Measurements from ENCODE around the gene SPACA4. TPM values are rescaled to one million over a fixed set of nuclear protein-coding genes. Genes with fewer than 3 reads are reported as not detected.

The SPACA4 gene
- polyA plus RNA-seq, 1 donor = 4.2 TPM

DNA sequence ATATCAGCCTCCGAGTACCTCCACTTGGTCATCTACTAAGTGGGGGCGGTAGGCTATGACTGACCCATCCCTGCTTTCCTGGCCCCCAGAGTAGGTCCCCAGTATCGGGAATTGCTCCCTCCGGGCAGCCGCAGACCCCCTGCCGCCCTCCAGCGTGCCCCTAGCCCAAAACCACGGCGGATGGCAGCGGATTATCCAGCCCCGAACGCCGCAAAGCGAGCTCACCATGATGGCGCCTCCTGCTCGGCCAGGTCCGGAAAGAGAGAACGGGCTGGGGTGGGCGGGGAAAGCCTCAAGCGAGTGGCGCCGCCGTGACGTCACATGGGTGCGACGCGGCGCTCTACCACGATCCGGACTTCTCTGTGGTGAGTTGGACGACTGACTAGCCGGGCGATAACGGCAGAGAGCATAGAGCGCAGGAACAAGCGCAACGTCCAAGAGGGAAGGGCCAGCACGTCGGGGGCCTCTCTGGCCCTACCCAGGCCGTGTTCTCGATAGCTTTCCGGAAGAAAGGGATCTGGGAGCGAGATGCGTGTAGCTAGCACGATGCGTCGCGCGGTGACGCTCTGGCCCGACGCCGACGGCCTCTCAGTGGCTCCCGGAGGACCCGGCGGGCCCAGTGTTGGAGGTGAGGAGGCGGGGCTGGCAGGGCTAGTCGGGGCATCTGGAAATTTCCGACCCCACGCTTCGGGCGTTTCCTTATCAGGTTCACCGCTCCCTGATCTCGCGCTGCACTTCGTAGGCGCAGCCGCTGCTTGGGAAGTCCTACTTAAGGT lies 12.6 kb downstream of the SPACA4 start, which contains the start of the genes RPL18 and SPHK2:
Gene RPL18, minus strand, starts transcription at position 263 of the 776 bp plus-strand sequence. Its CDS starts 35 bp downstream, at position 228.
Gene SPHK2, plus strand, starts transcription at position 591 of the 776 bp plus-strand sequence. CDS start 1,009 bp downstream, outside the sequence.
- peak within 1 kb of the TSS; percentile 95 for H3K4me3 ChIP-seq (ENCODE audit: low read length)
- WGBS (ENCODE audit: insufficient coverage, low lambda C conversion rate) = no CpG with 5 or more reads among the region's 69 CpGs
- H3K27ac ChIP-seq (ENCODE audit: low read length) = peak within 1 kb of the TSS; percentile 96
- peak; percentile 100 for DNase-seq
- H3K36me3 ChIP-seq (ENCODE audit: control insufficient read depth, insufficient read depth, low read length) = peaks cover 28% of the 10 kb centered on the region
- peaks cover 43% of the 10 kb centered on the region for H3K4me1 ChIP-seq (ENCODE audit: control insufficient read depth, insufficient read depth, low read length)
- H3K9me3 ChIP-seq (ENCODE audit: control insufficient read depth, low read depth, low read length) = no peaks in the 10 kb centered on the region
- H3K27me3 ChIP-seq (ENCODE audit: control insufficient read depth, insufficient read depth, low read length) = no peaks in the 10 kb centered on the region

DNA sequence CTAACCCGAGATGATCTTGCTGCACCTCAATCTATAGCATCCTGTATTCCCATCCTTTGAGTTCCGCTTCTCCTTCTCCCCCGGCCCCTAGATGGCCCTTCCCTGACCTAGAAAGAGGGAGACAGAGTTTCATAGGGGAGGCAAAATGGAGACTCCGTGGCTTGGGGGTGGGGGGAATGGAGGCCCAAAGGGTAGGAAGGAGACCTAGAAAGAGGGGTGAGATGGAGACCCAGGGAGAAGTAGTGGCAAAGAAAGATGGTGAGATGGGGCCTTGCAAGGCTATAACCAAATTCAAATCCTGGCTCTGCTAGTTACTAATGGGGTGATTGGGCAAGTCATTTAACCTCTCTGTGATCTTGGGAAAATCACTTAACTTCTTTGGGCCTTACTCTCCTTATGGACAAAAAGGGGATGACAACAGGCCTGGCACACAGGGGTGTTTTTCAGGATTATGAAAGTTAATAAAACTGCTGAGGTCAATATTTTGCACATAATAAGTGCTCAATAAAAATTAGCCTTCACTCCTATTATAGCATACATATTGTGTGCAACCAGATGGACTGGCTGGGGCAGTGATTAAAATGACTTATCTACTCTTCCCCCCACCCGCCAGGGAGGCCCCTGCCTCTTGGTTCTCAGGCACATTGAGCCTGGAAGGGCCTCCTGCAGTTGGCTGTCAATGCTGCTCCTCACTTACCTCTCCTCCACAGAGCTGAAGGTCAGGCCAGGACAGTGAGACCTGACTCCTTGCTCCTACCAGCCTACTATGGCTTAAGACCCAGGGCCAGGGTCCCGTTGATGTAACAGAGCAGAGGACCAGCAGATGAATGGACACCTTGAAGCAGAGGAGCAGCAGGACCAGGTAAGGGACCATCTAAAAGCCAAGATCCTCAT lies 13.4 kb downstream of the SPACA4 start:
- Histone ChIP-seq H3K36me3 (ENCODE audit: control insufficient read depth, insufficient read depth, low read length) (peaks cover 28% of the 10 kb centered on the region), H3K4me3 (ENCODE audit: low read length) (peak overlapping the region; percentile 95), H3K27ac (ENCODE audit: low read length) (peak overlapping the region; percentile 82), H3K4me1 (ENCODE audit: control insufficient read depth, insufficient read depth, low read length) (peaks cover 42% of the 10 kb centered on the region), H3K9me3 (ENCODE audit: control insufficient read depth, low read depth, low read length) (no peaks in the 10 kb centered on the region), H3K27me3 (ENCODE audit: control insufficient read depth, insufficient read depth, low read length) (no peaks in the 10 kb centered on the region)
- DNase-seq = peak in 1 of 2 donors; percentile 10
- WGBS (ENCODE audit: insufficient coverage, low lambda C conversion rate) = 0% methylated on average over 1 of the region's 6 CpGs

DNA sequence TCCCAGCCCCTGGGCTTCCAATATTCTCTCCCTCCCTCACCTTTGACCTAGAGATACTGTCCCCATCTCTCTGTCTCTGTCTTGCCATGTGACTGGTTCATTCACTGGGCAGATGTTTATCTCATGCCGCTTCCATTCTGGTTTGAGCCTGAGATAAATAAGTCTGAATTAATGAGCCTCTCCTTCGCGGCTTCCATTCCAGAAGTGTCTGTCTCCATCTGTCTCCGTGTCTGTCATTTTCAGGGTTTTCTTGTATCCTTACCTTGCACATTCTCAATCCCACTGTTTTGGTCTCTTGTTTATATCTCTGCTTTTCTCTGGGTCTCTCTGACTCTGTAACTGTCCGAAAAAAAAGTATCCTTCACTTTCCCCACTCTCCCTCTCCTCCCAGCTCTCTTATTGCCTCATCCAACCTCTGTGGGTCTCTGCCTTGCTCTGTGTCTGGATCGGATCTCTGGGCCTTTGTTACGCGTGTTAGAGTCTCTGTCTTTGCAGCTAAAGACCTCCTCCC lies 17.1 kb downstream of the SPACA4 start:
- H3K27ac ChIP-seq (ENCODE audit: low read length) = peak overlapping the region; percentile 95
- peaks cover under 1% of the 10 kb centered on the region for H3K9me3 ChIP-seq (ENCODE audit: control insufficient read depth, low read depth, low read length)
- peaks cover 10% of the 10 kb centered on the region for H3K36me3 ChIP-seq (ENCODE audit: control insufficient read depth, insufficient read depth, low read length)
- H3K27me3 ChIP-seq (ENCODE audit: control insufficient read depth, insufficient read depth, low read length) = no peaks in the 10 kb centered on the region
- DNase-seq = no peak
- 13% methylated on average over 3 of the region's 8 CpGs for WGBS (ENCODE audit: insufficient coverage, low lambda C conversion rate)
- peaks cover 41% of the 10 kb centered on the region for H3K4me1 ChIP-seq (ENCODE audit: control insufficient read depth, insufficient read depth, low read length)
- peak overlapping the region; percentile 42 for H3K4me3 ChIP-seq (ENCODE audit: low read length)

DNA sequence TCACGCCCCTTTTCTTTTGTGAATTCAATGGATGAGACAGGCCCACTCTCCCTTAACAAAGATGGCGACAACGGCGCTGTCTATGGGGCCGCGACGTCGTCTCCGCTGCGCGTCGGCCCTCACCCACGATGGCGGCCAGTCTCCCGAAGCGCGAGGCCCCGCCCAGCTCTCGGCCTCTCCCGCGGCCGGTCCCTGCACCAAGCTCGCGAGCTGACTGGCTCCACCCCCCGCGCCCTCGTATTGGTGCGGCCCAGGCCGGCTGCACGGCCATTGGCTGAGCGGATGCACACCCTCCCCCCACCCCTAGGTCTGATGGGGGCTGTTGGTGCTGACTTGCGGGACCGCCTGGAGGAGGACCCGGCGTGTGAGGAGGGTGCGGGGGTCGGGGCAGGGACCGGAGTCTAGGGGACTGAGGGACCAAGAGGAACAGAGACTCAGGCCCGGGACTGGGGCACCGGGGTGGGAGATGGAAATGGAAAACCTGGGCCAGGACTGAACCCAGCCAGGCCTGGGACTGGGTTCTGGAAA lies 17.6 kb downstream of the SPACA4 start:
- Histone ChIP-seq H3K4me3 (ENCODE audit: low read length) (peak overlapping the region; percentile 59), H3K27ac (ENCODE audit: low read length) (peak overlapping the region; percentile 95), H3K36me3 (ENCODE audit: control insufficient read depth, insufficient read depth, low read length) (peaks cover 15% of the 10 kb centered on the region), H3K4me1 (ENCODE audit: control insufficient read depth, insufficient read depth, low read length) (peaks cover 45% of the 10 kb centered on the region), H3K9me3 (ENCODE audit: control insufficient read depth, low read depth, low read length) (peaks cover 3% of the 10 kb centered on the region), H3K27me3 (ENCODE audit: control insufficient read depth, insufficient read depth, low read length) (no peaks in the 10 kb centered on the region)
- peak; percentile 98 to 99 for DNase-seq
- WGBS (ENCODE audit: insufficient coverage, low lambda C conversion rate) = no CpG with 5 or more reads among the region's 40 CpGs

DNA sequence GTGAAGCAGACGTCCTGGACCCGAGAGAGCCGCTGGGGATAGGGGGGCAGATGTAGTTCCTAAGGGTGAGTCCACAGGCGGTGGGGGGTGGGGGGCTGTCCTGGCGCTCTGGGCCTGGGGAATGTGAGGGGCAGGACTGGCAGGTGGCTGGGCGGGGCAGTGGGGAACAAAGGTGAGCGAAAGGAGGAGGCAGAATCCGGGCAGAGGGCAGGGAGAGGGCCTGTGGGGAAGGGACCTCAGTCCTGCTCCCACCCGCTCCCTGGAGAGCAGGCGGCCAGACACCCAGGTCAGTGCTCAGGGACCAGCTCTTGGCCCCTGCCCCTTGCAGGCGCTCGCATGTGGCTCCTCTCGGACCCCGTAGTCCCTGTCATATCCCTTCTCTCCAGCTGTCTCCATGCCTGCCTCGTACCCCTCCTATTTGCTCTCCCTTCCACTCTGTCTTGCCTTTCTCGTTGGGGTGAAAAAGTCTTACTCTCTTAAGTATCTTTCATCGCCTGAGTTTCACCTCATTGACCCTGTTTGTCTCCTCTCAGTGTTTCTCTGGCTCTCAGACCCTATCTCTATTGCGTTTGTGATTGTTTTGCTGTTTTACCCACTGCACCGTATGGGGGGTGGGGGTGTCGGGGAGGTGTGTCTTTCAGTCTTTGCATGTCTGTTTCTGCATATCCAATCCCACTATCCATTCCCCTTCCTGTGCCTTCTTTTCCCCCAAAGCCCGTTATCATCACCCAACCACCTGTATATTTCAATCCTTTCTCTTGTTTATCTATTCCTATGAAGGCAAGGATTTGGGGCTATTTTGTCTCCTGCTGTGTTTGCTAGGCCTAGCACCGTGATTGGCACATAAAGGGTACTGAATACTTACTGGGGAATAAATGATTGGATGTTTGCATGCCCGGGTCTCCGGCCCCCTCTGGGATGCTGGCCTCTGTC lies 18.5 kb downstream of the SPACA4 start:
- H3K27me3 ChIP-seq (ENCODE audit: control insufficient read depth, insufficient read depth, low read length) = no peaks in the 10 kb centered on the region
- peaks cover 12% of the 10 kb centered on the region for H3K9me3 ChIP-seq (ENCODE audit: control insufficient read depth, low read depth, low read length)
- peak in 1 of 2 donors; percentile 82 for DNase-seq
- H3K4me3 ChIP-seq (ENCODE audit: low read length) = peak overlapping the region; percentile 59
- WGBS (ENCODE audit: insufficient coverage, low lambda C conversion rate) = 40% methylated on average over 2 of the region's 24 CpGs
- peaks cover 16% of the 10 kb centered on the region for H3K36me3 ChIP-seq (ENCODE audit: control insufficient read depth, insufficient read depth, low read length)
- H3K27ac ChIP-seq (ENCODE audit: low read length) = peak overlapping the region; percentile 95
- peaks cover 49% of the 10 kb centered on the region for H3K4me1 ChIP-seq (ENCODE audit: control insufficient read depth, insufficient read depth, low read length)

DNA sequence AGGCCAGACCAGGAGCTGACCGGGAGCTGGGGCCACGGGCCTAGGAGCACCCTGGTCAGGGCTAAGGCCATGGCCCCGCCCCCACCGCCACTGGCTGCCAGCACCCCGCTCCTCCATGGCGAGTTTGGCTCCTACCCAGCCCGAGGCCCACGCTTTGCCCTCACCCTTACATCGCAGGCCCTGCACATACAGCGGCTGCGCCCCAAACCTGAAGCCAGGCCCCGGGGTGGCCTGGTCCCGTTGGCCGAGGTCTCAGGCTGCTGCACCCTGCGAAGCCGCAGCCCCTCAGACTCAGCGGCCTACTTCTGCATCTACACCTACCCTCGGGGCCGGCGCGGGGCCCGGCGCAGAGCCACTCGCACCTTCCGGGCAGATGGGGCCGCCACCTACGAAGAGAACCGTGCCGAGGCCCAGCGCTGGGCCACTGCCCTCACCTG lies 19.4 kb downstream of the SPACA4 start:
- peak in 1 of 2 donors; percentile 8 for DNase-seq
- WGBS (ENCODE audit: insufficient coverage, low lambda C conversion rate) = no CpG with 5 or more reads among the region's 30 CpGs
- H3K27ac ChIP-seq (ENCODE audit: low read length) = peak overlapping the region; percentile 95
- peaks cover 16% of the 10 kb centered on the region for H3K36me3 ChIP-seq (ENCODE audit: control insufficient read depth, insufficient read depth, low read length)
- H3K27me3 ChIP-seq (ENCODE audit: control insufficient read depth, insufficient read depth, low read length) = no peaks in the 10 kb centered on the region
- peaks cover 58% of the 10 kb centered on the region for H3K4me1 ChIP-seq (ENCODE audit: control insufficient read depth, insufficient read depth, low read length)
- peak overlapping the region; percentile 59 for H3K4me3 ChIP-seq (ENCODE audit: low read length)
- H3K9me3 ChIP-seq (ENCODE audit: control insufficient read depth, low read depth, low read length) = peaks cover 12% of the 10 kb centered on the region

DNA sequence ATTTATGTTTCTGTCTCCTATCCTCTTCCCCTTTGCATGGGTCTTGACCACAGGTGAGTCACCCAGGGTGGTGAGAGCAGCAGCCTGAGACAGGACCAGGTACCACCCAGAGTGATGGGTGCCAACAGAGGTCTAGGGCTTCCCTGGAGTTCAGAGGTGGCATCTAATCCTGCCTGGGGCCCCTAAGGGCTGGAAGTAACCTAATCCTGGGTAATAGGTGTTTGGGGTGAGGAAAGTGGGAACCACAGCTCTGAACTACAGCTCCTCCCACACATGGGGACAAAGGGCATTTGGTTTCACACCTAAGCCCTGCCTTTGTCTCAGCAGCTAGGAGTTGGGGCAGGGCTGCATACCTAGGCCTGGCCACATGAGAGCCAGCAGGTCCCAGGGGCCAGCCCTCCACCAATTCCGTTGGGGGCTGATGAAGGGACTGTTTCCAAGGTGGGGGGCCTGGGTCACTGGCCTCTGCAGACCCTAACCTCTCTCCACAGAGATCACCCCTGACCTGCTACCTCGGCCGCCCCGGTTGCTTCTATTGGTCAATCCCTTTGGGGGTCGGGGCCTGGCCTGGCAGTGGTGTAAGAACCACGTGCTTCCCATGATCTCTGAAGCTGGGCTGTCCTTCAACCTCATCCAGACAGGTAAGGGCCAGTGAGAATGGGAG lies 20.8 kb downstream of the SPACA4 start:
- Histone ChIP-seq H3K4me3 (ENCODE audit: low read length) (no peak overlapping the region), H3K4me1 (ENCODE audit: control insufficient read depth, insufficient read depth, low read length) (peaks cover 68% of the 10 kb centered on the region), H3K27ac (ENCODE audit: low read length) (peak overlapping the region; percentile 97), H3K27me3 (ENCODE audit: control insufficient read depth, insufficient read depth, low read length) (no peaks in the 10 kb centered on the region), H3K9me3 (ENCODE audit: control insufficient read depth, low read depth, low read length) (peaks cover 12% of the 10 kb centered on the region), H3K36me3 (ENCODE audit: control insufficient read depth, insufficient read depth, low read length) (peaks cover 18% of the 10 kb centered on the region)
- WGBS (ENCODE audit: insufficient coverage, low lambda C conversion rate) = no CpG with 5 or more reads among the region's 6 CpGs
- peak in 1 of 2 donors; percentile 90 for DNase-seq

DNA sequence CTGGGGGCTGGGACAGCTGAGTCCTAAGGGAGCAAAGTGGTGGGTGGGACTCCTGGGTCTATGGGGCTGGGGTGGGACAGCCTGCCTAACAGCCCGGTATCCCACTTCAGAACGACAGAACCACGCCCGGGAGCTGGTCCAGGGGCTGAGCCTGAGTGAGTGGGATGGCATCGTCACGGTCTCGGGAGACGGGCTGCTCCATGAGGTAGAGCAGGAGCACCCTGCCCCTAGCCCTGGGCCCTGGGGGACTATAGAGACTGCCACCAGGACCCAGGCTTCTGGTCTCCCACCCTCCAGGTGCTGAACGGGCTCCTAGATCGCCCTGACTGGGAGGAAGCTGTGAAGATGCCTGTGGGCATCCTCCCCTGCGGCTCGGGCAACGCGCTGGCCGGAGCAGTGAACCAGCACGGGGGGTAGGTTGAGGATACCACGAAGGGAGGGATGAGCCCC lies 21.3 kb downstream of the SPACA4 start:
- peaks cover 12% of the 10 kb centered on the region for H3K9me3 ChIP-seq (ENCODE audit: control insufficient read depth, low read depth, low read length)
- WGBS (ENCODE audit: insufficient coverage, low lambda C conversion rate) = no CpG with 5 or more reads among the region's 17 CpGs
- peak overlapping the region; percentile 97 for H3K27ac ChIP-seq (ENCODE audit: low read length)
- no peaks in the 10 kb centered on the region for H3K27me3 ChIP-seq (ENCODE audit: control insufficient read depth, insufficient read depth, low read length)
- no peak overlapping the region for H3K4me3 ChIP-seq (ENCODE audit: low read length)
- H3K4me1 ChIP-seq (ENCODE audit: control insufficient read depth, insufficient read depth, low read length) = peaks cover 73% of the 10 kb centered on the region
- peaks cover 18% of the 10 kb centered on the region for H3K36me3 ChIP-seq (ENCODE audit: control insufficient read depth, insufficient read depth, low read length)
- no peak for DNase-seq

All from large intestine (tissue), 3 donors.